MM.1S (cell line): Measurements from ENCODE around the gene SNX8.

Experiments used
- EZH2 ChIP-seq: fragments of 300-600 bp; sonication (generic); optimal IDR thresholded peaks from 2 replicates; pipeline ENCODE3; 2017; ENCODE audit warnings: low read depth, mild to moderate bottlenecking, antibody characterized with exemption, low read length, mixed read lengths
- TF ChIP-seq, protein P1 (sequence below): fragments of 300-600 bp; sonication (generic); IDR thresholded peaks from 2 replicates; pipeline ENCODE4 v1.5.1; 2016; ENCODE audit warnings: antibody characterized with exemption, low read length, mixed read lengths

DNA sequence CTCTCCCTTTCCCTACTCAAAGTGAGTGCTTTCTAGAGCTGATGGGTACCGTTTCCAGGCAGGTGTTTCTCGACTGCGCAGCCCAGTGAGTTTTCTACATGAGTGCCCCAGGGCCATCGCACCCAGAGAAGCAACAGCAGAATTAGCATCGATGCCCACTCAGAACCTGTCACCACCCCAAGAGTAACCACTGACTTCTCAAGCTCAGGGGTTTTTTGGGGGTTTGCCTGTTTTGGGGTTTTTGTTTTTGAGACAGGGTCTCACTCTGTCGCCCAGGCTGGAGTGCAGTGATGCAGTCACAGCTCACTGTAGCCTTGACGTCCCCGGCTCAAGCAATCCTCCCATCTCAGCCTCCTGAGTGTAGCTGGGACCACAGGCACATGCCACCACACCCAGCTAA lies 25.7 kb downstream of the SNX8 start:
- TF ChIP-seq, protein P1, sequence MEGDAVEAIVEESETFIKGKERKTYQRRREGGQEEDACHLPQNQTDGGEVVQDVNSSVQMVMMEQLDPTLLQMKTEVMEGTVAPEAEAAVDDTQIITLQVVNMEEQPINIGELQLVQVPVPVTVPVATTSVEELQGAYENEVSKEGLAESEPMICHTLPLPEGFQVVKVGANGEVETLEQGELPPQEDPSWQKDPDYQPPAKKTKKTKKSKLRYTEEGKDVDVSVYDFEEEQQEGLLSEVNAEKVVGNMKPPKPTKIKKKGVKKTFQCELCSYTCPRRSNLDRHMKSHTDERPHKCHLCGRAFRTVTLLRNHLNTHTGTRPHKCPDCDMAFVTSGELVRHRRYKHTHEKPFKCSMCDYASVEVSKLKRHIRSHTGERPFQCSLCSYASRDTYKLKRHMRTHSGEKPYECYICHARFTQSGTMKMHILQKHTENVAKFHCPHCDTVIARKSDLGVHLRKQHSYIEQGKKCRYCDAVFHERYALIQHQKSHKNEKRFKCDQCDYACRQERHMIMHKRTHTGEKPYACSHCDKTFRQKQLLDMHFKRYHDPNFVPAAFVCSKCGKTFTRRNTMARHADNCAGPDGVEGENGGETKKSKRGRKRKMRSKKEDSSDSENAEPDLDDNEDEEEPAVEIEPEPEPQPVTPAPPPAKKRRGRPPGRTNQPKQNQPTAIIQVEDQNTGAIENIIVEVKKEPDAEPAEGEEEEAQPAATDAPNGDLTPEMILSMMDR: no peak
- no peak for TF ChIP-seq EZH2
